ENCODE data around the gene TDRKH.

Gene TDRKH

GRCh38 chr1:151723726-151724370 lies 66.5 kb downstream of the TDRKH start:
- no peak overlapping the region for H3K4me3 ChIP-seq (ENCODE audit: low read depth, low read length)
- DNase-seq (ENCODE audit: low read depth) = no peak
- TF ChIP-seq CTCF (conservative IDR thresholded peaks at IDR 0.05; ENCODE audit: low read depth, low read length) = no peak

All from choroid plexus epithelial cell (primary cell).